Psoas muscle (tissue), 8 donors: Measurements from ENCODE around the gene C13orf46. TPM values are rescaled to one million over a fixed set of nuclear protein-coding genes. Genes with fewer than 3 reads are reported as not detected.
A peak's percentile ranks its signal among the peaks of the same experiment; 100 is the strongest.

Experiments used
- ATAC-seq, 4 donors: fragments of 200-7000 bp; cut with Tn5 transposase; one replicate each; pipeline ENCODE4 v1.9.1; 2020; ENCODE audit warnings: moderate library complexity in 3 of 4, mild to moderate bottlenecking in 2 of 4
- DNase-seq, 2 donors: peaks; one replicate each; pipeline ENCODE4 v3.0.0-alpha.2; 2020
- H3K27ac ChIP-seq: fragments of 200-600 bp; one replicate; pipeline ENCODE4 v1.8.0; 2022
- H3K27me3 ChIP-seq, 3 donors: fragments of 200-600 bp in 1 of 3; one replicate each; pipeline versions ENCODE4 v1.6.1 to v1.8.0; 2013 to 2022; ENCODE audit warnings: low read length in 2 of 3, mild to moderate bottlenecking in 2 of 3, moderate library complexity in 1 of 3; ENCODE audit not compliant: insufficient read depth in 3 of 3
- H3K36me3 ChIP-seq, 2 donors: fragments of 200-600 bp in 1 of 2; one replicate each; pipeline versions ENCODE4 v1.6.1 to v1.8.0; 2013 to 2022; ENCODE audit warnings: low read depth in 1 of 2, mild to moderate bottlenecking in 1 of 2, moderate library complexity in 1 of 2; ENCODE audit not compliant: insufficient read depth in 1 of 2
- H3K4me1 ChIP-seq: fragments of 200-600 bp; one replicate; pipeline ENCODE4 v1.8.0; 2022
- H3K4me3 ChIP-seq: fragments of 200-600 bp; one replicate; pipeline ENCODE4 v1.8.0; 2022; ENCODE audit warnings: mild to moderate bottlenecking
- H3K9me3 ChIP-seq: fragments of 200-600 bp; one replicate; pipeline ENCODE4 v1.8.0; 2022
- WGBS, 3 donors: extraction: QIAGEN DNeasy Blood & Tissue Kit; methylation state at CpG; one replicate each; pipeline versions ENCODE4 v1.1.6 to v1.1.7; 2013; 5-methylcytosine and 5-hydroxymethylcytosine counted together
- intact Hi-C, 2 donors: fragments of 100-400 bp; cut with DNase I; formaldehyde crosslinking; loops; one replicate each; pipeline versions ENCODE4 v1.11.0 to v1.14.2; 2022
- polyA plus RNA-seq, 3 donors: library from polyadenylated mRNA; stranded (reverse); fragments of 200-250 nt; gene quantifications; one replicate each; pipeline ENCODE4 v1.2.3, GENCODE V29; 2013
- total RNA-seq, 4 donors: library from RNA; stranded (reverse); fragmentation: NEBNext Ultra II Directional in 2 of 4; extraction: Animal tissue kit (Norgen Biotek cat#: 25700) in 2 of 4; gene quantifications; one replicate each; pipeline versions ENCODE4 v1.2.1 to v1.2.4, GENCODE V29; 2021 to 2023
- TF ChIP-seq, protein P1 (sequence below): fragments of 200-600 bp; IDR thresholded peaks from one replicate; pipeline ENCODE4 v1.8.0; 2022; ENCODE audit warnings: antibody characterized with exemption
- donor health status: healthy with polysubstance abuse.
- donor health status: DM: no; HTN: no; CAD: no; lungs with moderate emphysema.
- donor health status: Bipolar disorder and iron deficiency.
- donor health status: healthy.
- donor health status: DM: yes; HTN: yes; CAD: no.
- donor health status: DM: no; HTN: no; CAD: no.
- donor health status: DM: no; HTN: no; CAD: no.
- donor health status: DM: yes; HTN: yes; CAD: no.

Gene C13orf46
- total and polyA plus RNA-seq, 7 donors: 0.14 to 2.5 (median 0.57) TPM; not detected in 1

GRCh38 chr13:113939944-113940297 is 34.0 kb downstream of the C13orf46 start:
- intact Hi-C loops: no loop called here
- Histone ChIP-seq H3K27me3 (peaks cover 0 to 25% (median 0%) of the 10 kb centered on the region in 3 donors), H3K36me3 (no peaks in the 10 kb centered on the region), H3K4me1 (no peaks in the 10 kb centered on the region), H3K4me3 (no peak overlapping the region), H3K27ac (no peak overlapping the region), H3K9me3 (no peaks in the 10 kb centered on the region)
- no peak for DNase-seq
- ATAC-seq: no peak
- 70 to 81% (median 76%) methylated on average over 14 to 16 of the region's 16 CpGs for WGBS, 3 donors
- TF ChIP-seq, protein P1, sequence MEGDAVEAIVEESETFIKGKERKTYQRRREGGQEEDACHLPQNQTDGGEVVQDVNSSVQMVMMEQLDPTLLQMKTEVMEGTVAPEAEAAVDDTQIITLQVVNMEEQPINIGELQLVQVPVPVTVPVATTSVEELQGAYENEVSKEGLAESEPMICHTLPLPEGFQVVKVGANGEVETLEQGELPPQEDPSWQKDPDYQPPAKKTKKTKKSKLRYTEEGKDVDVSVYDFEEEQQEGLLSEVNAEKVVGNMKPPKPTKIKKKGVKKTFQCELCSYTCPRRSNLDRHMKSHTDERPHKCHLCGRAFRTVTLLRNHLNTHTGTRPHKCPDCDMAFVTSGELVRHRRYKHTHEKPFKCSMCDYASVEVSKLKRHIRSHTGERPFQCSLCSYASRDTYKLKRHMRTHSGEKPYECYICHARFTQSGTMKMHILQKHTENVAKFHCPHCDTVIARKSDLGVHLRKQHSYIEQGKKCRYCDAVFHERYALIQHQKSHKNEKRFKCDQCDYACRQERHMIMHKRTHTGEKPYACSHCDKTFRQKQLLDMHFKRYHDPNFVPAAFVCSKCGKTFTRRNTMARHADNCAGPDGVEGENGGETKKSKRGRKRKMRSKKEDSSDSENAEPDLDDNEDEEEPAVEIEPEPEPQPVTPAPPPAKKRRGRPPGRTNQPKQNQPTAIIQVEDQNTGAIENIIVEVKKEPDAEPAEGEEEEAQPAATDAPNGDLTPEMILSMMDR: no peak

GRCh38 chr13:113939129-113939943 is 34.5 kb downstream of the C13orf46 start:
- Histone ChIP-seq H3K36me3 (no peaks in the 10 kb centered on the region), H3K9me3 (no peaks in the 10 kb centered on the region), H3K4me3 (no peak overlapping the region), H3K4me1 (no peaks in the 10 kb centered on the region), H3K27ac (no peak overlapping the region), H3K27me3 (peaks cover 0 to 25% (median 0%) of the 10 kb centered on the region in 3 donors)
- ATAC-seq (peak in 1 of 4 donors; percentile 20), DNase-seq (no peak)
- TF ChIP-seq, protein P1: no peak
- 51 to 61% (median 54%) methylated on average over 28 of the region's 28 CpGs for WGBS, 3 donors
- intact Hi-C loops: no loop called here

DNA sequence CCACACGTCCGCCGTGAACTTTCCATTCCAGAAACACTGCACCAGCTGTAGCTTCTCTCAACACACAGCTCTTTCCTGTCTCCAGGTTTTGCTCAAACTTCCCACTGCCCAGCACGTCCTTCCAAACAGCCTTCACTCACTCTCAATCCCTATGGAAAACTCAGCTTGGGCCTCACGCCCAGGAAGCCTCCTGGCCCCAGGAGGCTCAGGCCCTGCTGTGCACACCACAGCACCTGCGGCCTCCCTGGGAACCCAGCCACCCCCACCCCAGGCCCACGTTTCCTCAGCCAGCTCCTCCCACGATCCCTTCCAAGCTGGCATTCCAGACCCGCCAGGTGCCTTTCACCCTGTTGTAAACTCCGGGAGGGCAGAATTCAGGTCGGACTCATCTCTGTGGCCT is 35.2 kb downstream of the C13orf46 start:
- Histone ChIP-seq H3K27ac (no peak overlapping the region), H3K27me3 (peaks cover 0 to 25% (median 0%) of the 10 kb centered on the region in 3 donors), H3K9me3 (no peaks in the 10 kb centered on the region), H3K36me3 (no peaks in the 10 kb centered on the region), H3K4me3 (no peak overlapping the region), H3K4me1 (no peaks in the 10 kb centered on the region)
- 28 to 42% (median 40%) methylated on average over 11 of the region's 11 CpGs for WGBS, 3 donors
- DNase-seq: no peak
- TF ChIP-seq, protein P1: no peak
- ATAC-seq: peak in 2 of 4 donors; percentile 21 to 30
- intact Hi-C loops: no loop called here

DNA sequence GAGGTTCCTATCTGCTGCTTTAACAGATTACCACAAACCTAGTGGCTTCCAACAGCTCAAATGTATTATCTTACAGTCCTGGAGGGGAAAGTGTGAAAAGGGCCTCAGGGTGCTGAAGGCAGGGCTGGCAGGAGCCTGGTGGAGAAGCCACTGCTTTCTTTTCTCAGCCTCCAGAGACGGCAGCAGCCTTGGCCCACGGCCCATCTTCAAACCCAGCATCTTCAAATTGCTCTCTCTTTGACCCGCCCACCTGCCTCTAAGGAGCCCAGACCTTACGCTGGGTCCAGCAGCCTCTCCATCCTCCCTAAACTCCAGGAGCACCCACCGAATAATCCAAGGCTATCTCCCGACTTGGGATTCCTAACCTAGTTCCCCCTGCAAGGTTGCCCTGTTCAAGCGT is 35.6 kb downstream of the C13orf46 start:
- H3K4me3 ChIP-seq: no peak overlapping the region
- peak in 2 of 4 donors; percentile 8 to 20 for ATAC-seq
- no peak for DNase-seq
- no peaks in the 10 kb centered on the region for H3K9me3 ChIP-seq
- TF ChIP-seq, protein P1: no peak
- 49 to 57% (median 55%) methylated on average over 7 of the region's 7 CpGs for WGBS, 3 donors
- peaks cover 0 to 25% (median 0%) of the 10 kb centered on the region in 3 donors for H3K27me3 ChIP-seq
- no peaks in the 10 kb centered on the region for H3K36me3 ChIP-seq
- no peak overlapping the region for H3K27ac ChIP-seq
- intact Hi-C loops: no loop called here
- no peaks in the 10 kb centered on the region for H3K4me1 ChIP-seq
